CD4-positive, alpha-beta memory T cell (primary cell): ENCODE data around the gene VAV2. TPM values are rescaled to one million over a fixed set of nuclear protein-coding genes. Genes with fewer than 3 reads are reported as not detected.

Source experiments
- CTCF ChIA-PET: fragments of 350-600 bp; sonication (Branson Sonifier 250); formaldehyde crosslinking; loops from one replicate; lab custom pipeline; 2021; ENCODE audit warnings: inconsistent platforms; ENCODE audit not compliant: partially characterized antibody; lab: Charles Lee
- POLR2A ChIA-PET: fragments of 350-600 bp; sonication (Branson Sonifier 250); formaldehyde crosslinking; loops from one replicate; lab custom pipeline; 2021; ENCODE audit not compliant: partially characterized antibody; lab: Charles Lee
- DNase-seq, 5 donors: peaks; one replicate each; pipeline versions ENCODE4 v3.0.0 to v3.0.0-alpha.2; 2020 to 2022; ENCODE audit warnings: mixed read lengths in 1 of 5
- H3K27ac ChIP-seq: one replicate; pipeline ENCODE4 v1.7.0; 2013; ENCODE audit warnings: low read depth, low read length
- H3K27me3 ChIP-seq: 2 replicates; pipeline ENCODE4 v1.7.0; 2013; ENCODE audit warnings: mild to moderate bottlenecking, low read length, moderate library complexity; ENCODE audit not compliant: insufficient read depth
- H3K36me3 ChIP-seq: 2 replicates; pipeline ENCODE4 v1.7.0; 2013; ENCODE audit warnings: mild to moderate bottlenecking, low read length, moderate library complexity; ENCODE audit not compliant: insufficient read depth
- H3K4me1 ChIP-seq: 2 replicates; pipeline ENCODE4 v1.7.0; 2013; ENCODE audit warnings: mild to moderate bottlenecking, low read length, moderate library complexity; ENCODE audit not compliant: insufficient read depth
- H3K4me3 ChIP-seq, 2 donors: one replicate each; pipeline ENCODE4 v1.7.0; 2013; ENCODE audit warnings: low read length in 2 of 2, mild to moderate bottlenecking in 1 of 2
- H3K9me3 ChIP-seq, 2 donors: one replicate each; pipeline ENCODE4 v1.7.0; 2013; ENCODE audit warnings: low read length in 2 of 2, control low read depth in 1 of 2; ENCODE audit not compliant: control insufficient read depth in 1 of 2
- H3K27ac Mint-ChIP-seq, 7 donors: one replicate each; pipeline ENCODE4 v1.8.0; 2020 to 2021; ENCODE audit warnings: mixed read lengths in 7 of 7, mild to moderate bottlenecking in 6 of 7, inconsistent platforms in 3 of 7, moderate library complexity in 3 of 7
- H3K27me3 Mint-ChIP-seq, 2 donors: one replicate each; pipeline ENCODE4 v1.8.0; 2020 to 2021; ENCODE audit warnings: mixed read lengths in 2 of 2
- H3K36me3 Mint-ChIP-seq, 2 donors: one replicate each; pipeline ENCODE4 v1.8.0; 2020 to 2021; ENCODE audit warnings: mixed read lengths in 2 of 2, inconsistent platforms in 1 of 2, mild to moderate bottlenecking in 1 of 2
- H3K4me1 Mint-ChIP-seq, 4 donors: one replicate each; pipeline ENCODE4 v1.8.0; 2020 to 2021; ENCODE audit warnings: mixed read lengths in 4 of 4, mild to moderate bottlenecking in 1 of 4
- H3K4me3 Mint-ChIP-seq, 8 donors: one replicate each; pipeline ENCODE4 v1.8.0; 2020 to 2021; ENCODE audit warnings: mixed read lengths in 8 of 8, mild to moderate bottlenecking in 7 of 8, moderate library complexity in 6 of 8, inconsistent platforms in 3 of 8
- H3K9me3 Mint-ChIP-seq, 8 donors: one replicate each; pipeline ENCODE4 v1.8.0; 2020 to 2021; ENCODE audit warnings: mixed read lengths in 8 of 8, mild to moderate bottlenecking in 5 of 8, inconsistent platforms in 3 of 8, moderate library complexity in 1 of 8
- intact Hi-C: fragments of 100-400 bp; cut with micrococcal nuclease; formaldehyde crosslinking; loops from one replicate; pipeline ENCODE4 v1.15.1; 2023
- polyA plus RNA-seq, 2 donors: library from polyadenylated mRNA; unstranded; fragments of 300-500 nt; fragmentation: Illumina TruSeq; gene quantifications; one replicate each; pipeline ENCODE4 v1.2.3, GENCODE V29; 2021
- total RNA-seq, 2 experiments: library from RNA; stranded (reverse); gene quantifications; one replicate each; pipeline ENCODE4 v1.2.3, GENCODE V29; 2021

The VAV2 gene
- total and polyA plus RNA-seq, 4 experiments from 2014 or later, result 0.26 to 3.0 (median 1.0) TPM

DNA sequence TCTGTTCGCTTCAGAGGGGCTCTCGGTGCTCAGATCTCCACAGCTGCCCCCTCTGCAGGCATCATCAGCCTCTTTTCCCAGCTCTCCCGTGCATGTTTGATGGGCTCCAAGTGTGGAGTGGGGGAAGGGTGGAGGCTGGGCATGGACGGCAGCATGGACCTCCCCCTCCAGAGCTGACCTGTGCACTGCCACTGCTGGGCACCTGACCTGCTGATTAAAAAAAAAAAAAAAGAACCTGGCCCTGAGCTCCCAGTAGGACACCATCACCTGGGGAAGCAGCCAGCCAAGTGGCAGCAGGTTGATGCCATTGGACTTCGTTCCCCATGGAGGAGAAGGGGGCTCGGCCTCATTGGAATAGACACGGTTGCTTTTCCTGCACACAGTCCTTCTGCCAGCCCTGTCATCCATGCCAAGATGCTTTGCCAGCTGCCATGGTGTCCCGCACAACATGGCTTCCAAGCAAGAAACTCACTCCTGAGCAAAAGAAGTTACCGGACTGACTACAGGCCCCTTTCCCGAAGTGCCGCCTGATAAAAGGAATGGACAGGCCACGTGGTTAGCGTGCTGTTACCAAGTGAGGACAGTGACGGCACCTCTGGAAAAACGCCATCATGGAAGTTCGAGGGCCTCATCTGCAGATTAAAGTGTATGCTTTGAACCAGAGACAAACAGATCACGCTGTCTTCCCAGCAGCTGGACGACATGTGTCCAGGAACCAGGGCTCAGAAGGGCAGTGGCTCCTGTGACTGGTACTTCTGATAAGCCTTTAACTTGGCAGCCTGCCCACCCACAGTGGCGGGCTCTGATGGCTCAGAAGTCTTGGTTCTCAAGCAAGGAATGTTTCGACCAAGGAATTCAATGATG is 18.4 kb upstream of the VAV2 start:
- Mint-ChIP-seq H3K4me1 (no peaks in the 10 kb centered on the region), H3K4me3 (no peak overlapping the region), H3K27ac (no peak overlapping the region), H3K36me3 (no peaks in the 10 kb centered on the region), H3K9me3 (peaks cover 0 to 8% (median under 1%) of the 10 kb centered on the region in 8 donors), H3K27me3 (peaks cover 0 to 6% of the 10 kb centered on the region in 2 donors)
- Histone ChIP-seq H3K36me3 (no peaks in the 10 kb centered on the region), H3K27me3 (no peaks in the 10 kb centered on the region), H3K4me1 (no peaks in the 10 kb centered on the region), H3K4me3 (no peak overlapping the region), H3K9me3 (no peaks in the 10 kb centered on the region), H3K27ac (no peak overlapping the region)
- DNase-seq, result no peak
- POLR2A ChIA-PET, result no interaction called here
- intact Hi-C loops, result no loop called here
- CTCF ChIA-PET, result interaction anchor here (1.1 to 1.7 kb wide), 2 partner anchors 17 to 228 kb away, joined by 3 to 4 read pairs; no protein-coding TSS in a partner anchor

DNA sequence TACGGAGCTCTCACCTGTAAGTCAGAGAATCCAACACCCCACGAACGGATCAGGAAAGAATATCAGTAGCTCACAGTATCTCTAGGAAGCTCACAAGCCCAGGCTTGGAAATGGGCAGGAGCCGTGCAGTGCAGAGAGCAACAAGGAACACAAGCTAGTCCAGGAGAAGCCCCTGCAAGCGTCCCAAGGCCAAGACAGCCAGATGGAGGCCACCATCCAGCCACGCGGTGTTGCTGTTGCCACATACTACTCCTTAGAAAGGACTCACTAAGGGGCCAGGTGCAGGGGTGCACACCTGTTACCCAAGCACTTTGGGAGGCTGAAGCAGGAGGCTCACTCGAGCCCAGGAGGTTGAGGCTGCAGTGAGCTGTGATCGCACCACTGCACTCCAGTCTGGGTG is 15.4 kb upstream of the VAV2 start:
- Mint-ChIP-seq H3K4me3 (no peak overlapping the region), H3K36me3 (no peaks in the 10 kb centered on the region), H3K9me3 (peaks cover 0 to 3% (median 0%) of the 10 kb centered on the region in 8 donors), H3K4me1 (no peaks in the 10 kb centered on the region), H3K27me3 (peaks cover 2 to 6% of the 10 kb centered on the region in 2 donors), H3K27ac (no peak overlapping the region)
- CTCF ChIA-PET, result no interaction called here
- DNase-seq, result no peak
- Histone ChIP-seq H3K36me3 (no peaks in the 10 kb centered on the region), H3K4me3 (no peak overlapping the region), H3K27me3 (no peaks in the 10 kb centered on the region), H3K27ac (no peak overlapping the region), H3K4me1 (no peaks in the 10 kb centered on the region), H3K9me3 (no peaks in the 10 kb centered on the region)
- intact Hi-C loops, result no loop called here
- POLR2A ChIA-PET, result no interaction called here

DNA sequence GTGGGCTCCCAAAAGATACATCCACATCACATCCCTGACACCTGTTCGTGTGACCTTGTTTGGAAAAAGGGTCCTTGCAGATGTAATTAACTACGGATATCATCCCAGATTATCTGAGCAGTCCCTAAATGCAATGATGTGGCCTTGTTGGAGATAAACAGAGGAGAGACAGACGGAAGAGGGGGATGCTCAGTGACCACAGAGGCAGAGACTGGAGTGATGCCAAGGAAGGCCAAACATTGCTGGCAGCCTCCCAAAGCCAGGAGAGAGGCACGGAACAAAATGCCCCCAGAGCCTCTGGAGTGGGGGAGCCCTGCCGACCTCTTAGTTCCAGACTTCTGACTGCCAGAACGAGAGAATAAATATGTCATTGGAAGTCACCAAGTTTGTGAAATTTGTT is 15.0 kb upstream of the VAV2 start:
- no peaks in the 10 kb centered on the region for H3K4me1 Mint-ChIP-seq
- CTCF ChIA-PET, result no interaction called here

DNA sequence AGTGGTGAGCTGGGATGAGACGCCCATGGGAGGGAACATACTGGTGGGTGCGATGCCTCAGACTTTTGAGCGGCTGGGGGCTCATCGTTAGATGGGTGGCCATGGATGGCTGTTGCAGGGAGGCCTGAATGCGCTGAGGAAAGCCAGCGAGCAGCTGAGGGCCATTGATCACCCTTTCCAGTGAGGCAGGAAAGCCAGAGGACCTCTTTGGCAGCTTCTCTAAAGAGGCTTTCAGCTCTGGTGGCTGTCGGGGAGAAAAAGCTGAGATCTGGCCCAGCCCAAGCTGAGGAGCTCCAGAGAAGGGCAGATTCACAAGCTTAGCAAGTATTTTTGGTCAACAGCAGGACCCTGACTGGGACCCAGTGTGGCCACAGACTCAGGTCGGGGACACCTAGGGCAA is 13.3 kb upstream of the VAV2 start:
- H3K36me3 ChIP-seq, result no peaks in the 10 kb centered on the region
- Mint-ChIP-seq H3K27ac (no peak overlapping the region), H3K36me3 (no peaks in the 10 kb centered on the region), H3K9me3 (no peaks in the 10 kb centered on the region), H3K4me1 (no peaks in the 10 kb centered on the region), H3K4me3 (no peak overlapping the region), H3K27me3 (peaks cover 2 to 14% of the 10 kb centered on the region in 2 donors)
- no peaks in the 10 kb centered on the region for H3K27me3 ChIP-seq
- H3K4me3 ChIP-seq, result no peak overlapping the region
- POLR2A ChIA-PET, result no interaction called here
- DNase-seq, result no peak
- CTCF ChIA-PET, result interaction anchor here (1.0 kb wide), 1 partner anchor 223 kb away, joined by 3 read pairs; no protein-coding TSS in a partner anchor
- no peak overlapping the region for H3K27ac ChIP-seq
- no peaks in the 10 kb centered on the region for H3K4me1 ChIP-seq
- intact Hi-C loops, result no loop called here
- H3K9me3 ChIP-seq, result no peaks in the 10 kb centered on the region

More for the DNA sequence above, 15.0 kb upstream of the VAV2 start:
- peak overlapping the region in 1 of 7 donors; percentile 23 for H3K27ac Mint-ChIP-seq
- H3K9me3 ChIP-seq, result no peaks in the 10 kb centered on the region
- H3K36me3 Mint-ChIP-seq, result no peaks in the 10 kb centered on the region
- POLR2A ChIA-PET, result no interaction called here
- peaks cover 2 to 8% of the 10 kb centered on the region in 2 donors for H3K27me3 Mint-ChIP-seq
- no peaks in the 10 kb centered on the region for H3K4me1 ChIP-seq
- no peak for DNase-seq
- intact Hi-C loops, result no loop called here
- peaks cover 0 to 3% (median 0%) of the 10 kb centered on the region in 8 donors for H3K9me3 Mint-ChIP-seq
- H3K4me3 ChIP-seq, result no peak overlapping the region
- H3K4me3 Mint-ChIP-seq, result no peak overlapping the region
- H3K36me3 ChIP-seq, result no peaks in the 10 kb centered on the region
- no peak overlapping the region for H3K27ac ChIP-seq
- H3K27me3 ChIP-seq, result no peaks in the 10 kb centered on the region

DNA sequence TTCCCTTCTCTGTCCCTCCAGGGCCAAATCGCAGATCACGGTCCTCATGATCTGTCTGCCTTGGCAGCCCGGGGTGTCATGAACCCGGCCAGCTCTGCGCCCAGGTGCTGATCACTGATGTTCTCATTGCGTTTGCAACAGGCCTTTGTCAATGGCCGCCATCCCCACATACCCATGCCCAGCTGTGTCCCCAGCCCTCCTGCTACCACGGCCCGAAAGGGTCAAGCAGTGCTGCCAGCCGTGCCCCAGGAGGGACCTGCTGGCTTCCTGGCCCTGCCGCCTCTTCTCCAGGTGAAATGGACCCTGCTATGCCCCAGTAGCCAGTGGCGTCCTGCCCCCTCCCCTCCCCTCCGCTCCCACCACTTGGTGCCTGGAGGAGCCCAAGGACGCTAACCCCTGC is 12.8 kb upstream of the VAV2 start:
- Mint-ChIP-seq H3K4me1 (no peaks in the 10 kb centered on the region), H3K9me3 (no peaks in the 10 kb centered on the region), H3K4me3 (no peak overlapping the region), H3K27me3 (peaks cover 2 to 14% of the 10 kb centered on the region in 2 donors), H3K27ac (no peak overlapping the region), H3K36me3 (no peaks in the 10 kb centered on the region)
- DNase-seq, result no peak
- intact Hi-C loops, result no loop called here
- H3K36me3 ChIP-seq, result no peaks in the 10 kb centered on the region
- no peaks in the 10 kb centered on the region for H3K27me3 ChIP-seq
- POLR2A ChIA-PET, result no interaction called here
- no peaks in the 10 kb centered on the region for H3K4me1 ChIP-seq
- no peaks in the 10 kb centered on the region for H3K9me3 ChIP-seq
- no peak overlapping the region for H3K4me3 ChIP-seq
- no peak overlapping the region for H3K27ac ChIP-seq
- CTCF ChIA-PET, result interaction anchor here (1.0 to 1.9 kb wide), 2 partner anchors 11 to 222 kb away, joined by 3 to 6 read pairs; no protein-coding TSS in a partner anchor

DNA sequence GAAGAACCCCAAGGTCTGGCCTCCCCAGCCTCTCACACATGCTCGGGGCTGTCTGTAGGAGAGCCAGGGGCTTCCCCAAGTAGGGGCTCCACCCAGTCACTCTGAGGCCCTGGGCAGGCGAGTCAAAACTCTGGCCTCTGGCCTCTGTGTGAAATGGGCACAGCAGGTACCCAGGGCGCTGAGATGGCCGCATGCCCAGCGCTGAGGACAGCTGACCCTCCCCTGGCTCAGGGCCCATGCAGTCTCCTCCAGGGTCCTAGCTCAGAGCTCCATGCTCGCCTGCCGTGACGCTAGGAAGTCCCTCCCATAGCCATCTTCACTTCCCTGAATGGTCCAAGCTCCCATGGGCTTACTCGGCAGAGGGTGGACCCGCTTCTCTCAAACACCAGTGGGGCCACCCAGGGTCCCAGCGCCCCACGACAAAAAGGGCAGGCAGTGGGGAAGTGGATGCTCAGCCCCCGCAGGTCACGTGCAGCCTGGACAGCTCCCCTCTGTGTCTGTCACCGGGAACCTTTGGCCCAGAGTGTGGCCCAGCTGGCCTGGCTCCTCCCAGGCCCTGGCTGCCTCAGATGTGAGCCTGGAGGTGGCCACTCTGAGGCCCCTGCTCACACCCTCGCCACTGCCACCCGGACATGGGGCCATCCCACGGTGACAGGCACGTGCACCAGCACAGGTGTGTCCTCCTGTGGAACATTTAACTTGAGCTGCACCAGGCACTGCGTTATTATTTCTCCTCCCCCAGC is 12.2 kb upstream of the VAV2 start:
- ChIA-PET POLR2A (interaction anchor here (0.6 kb wide), 1 partner anchor 486 kb away, joined by 3 read pairs; no protein-coding TSS in a partner anchor), CTCF (interaction anchor here (1.9 kb wide), 1 partner anchor 10 kb away, joined by 6 read pairs; no protein-coding TSS in a partner anchor)
- DNase-seq, result no peak
- no peaks in the 10 kb centered on the region for H3K36me3 Mint-ChIP-seq
- no peaks in the 10 kb centered on the region for H3K4me1 Mint-ChIP-seq
- no peak overlapping the region for H3K4me3 Mint-ChIP-seq
- H3K27ac ChIP-seq, result no peak overlapping the region
- intact Hi-C loops, result no loop called here
- no peaks in the 10 kb centered on the region for H3K27me3 ChIP-seq
- peaks cover 2 to 14% of the 10 kb centered on the region in 2 donors for H3K27me3 Mint-ChIP-seq
- H3K4me3 ChIP-seq, result no peak overlapping the region
- no peak overlapping the region for H3K27ac Mint-ChIP-seq
- no peaks in the 10 kb centered on the region for H3K9me3 Mint-ChIP-seq
- no peaks in the 10 kb centered on the region for H3K4me1 ChIP-seq
- no peaks in the 10 kb centered on the region for H3K36me3 ChIP-seq
- H3K9me3 ChIP-seq, result no peaks in the 10 kb centered on the region

DNA sequence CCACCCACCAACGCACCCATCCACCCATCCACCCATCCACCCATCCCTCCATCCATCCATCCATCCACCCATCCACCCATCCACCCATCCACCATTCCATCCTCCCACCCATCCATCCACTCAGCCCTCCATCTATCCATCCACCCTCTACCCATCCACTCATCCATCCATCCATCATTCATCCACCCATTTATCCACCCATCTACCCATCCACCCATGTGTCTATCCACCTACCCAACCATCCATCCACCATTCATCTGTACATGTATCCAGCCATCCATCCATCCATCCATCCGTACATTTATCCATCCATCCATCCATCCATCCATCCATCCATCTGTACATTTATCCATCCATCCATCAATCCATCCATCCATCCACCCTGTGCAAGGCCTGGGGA is 11.1 kb upstream of the VAV2 start:
- H3K4me3 Mint-ChIP-seq, result no peak overlapping the region
- no peak overlapping the region for H3K27ac Mint-ChIP-seq
- H3K36me3 ChIP-seq, result no peaks in the 10 kb centered on the region
- no peaks in the 10 kb centered on the region for H3K4me1 ChIP-seq
- H3K9me3 Mint-ChIP-seq, result no peaks in the 10 kb centered on the region
- H3K27ac ChIP-seq, result no peak overlapping the region
- H3K36me3 Mint-ChIP-seq, result no peaks in the 10 kb centered on the region
- POLR2A ChIA-PET, result no interaction called here
- H3K4me1 Mint-ChIP-seq, result no peaks in the 10 kb centered on the region
- no peaks in the 10 kb centered on the region for H3K27me3 ChIP-seq
- CTCF ChIA-PET, result interaction anchor here (1.9 kb wide), 1 partner anchor 9 kb away, joined by 6 read pairs; no protein-coding TSS in a partner anchor
- no peak for DNase-seq
- no peaks in the 10 kb centered on the region for H3K9me3 ChIP-seq
- no peak overlapping the region for H3K4me3 ChIP-seq
- peaks cover 2 to 14% of the 10 kb centered on the region in 2 donors for H3K27me3 Mint-ChIP-seq
- intact Hi-C loops, result no loop called here
